Stomach smooth muscle (tissue), 2 donors: ENCODE measurements around the gene SPTBN1.

Experiments used
- H3K27ac ChIP-seq: one replicate; pipeline ENCODE4 v1.7.0; 2013; ENCODE audit warnings: mild to moderate bottlenecking, low read length, inconsistent platforms
- H3K27me3 ChIP-seq, 2 donors: one replicate each; pipeline ENCODE4 v1.7.0; 2013; ENCODE audit warnings: low read length in 2 of 2; ENCODE audit not compliant: insufficient read depth in 2 of 2, control insufficient read depth in 1 of 2
- H3K36me3 ChIP-seq, 2 donors: one replicate each; pipeline ENCODE4 v1.7.0; 2013; ENCODE audit warnings: low read length in 2 of 2; ENCODE audit not compliant: control insufficient read depth in 2 of 2, insufficient read depth in 2 of 2
- H3K4me1 ChIP-seq: one replicate; pipeline ENCODE4 v1.7.0; 2013; ENCODE audit warnings: low read length; ENCODE audit not compliant: control insufficient read depth, insufficient read depth
- H3K4me3 ChIP-seq, 2 donors: one replicate each; pipeline ENCODE4 v1.7.0; 2013; ENCODE audit warnings: low read length in 2 of 2
- H3K9ac ChIP-seq, 2 donors: one replicate each; pipeline ENCODE4 v1.7.0; 2013; ENCODE audit warnings: low read length in 2 of 2, mild to moderate bottlenecking in 1 of 2
- H3K9me3 ChIP-seq, 2 donors: one replicate each; pipeline ENCODE4 v1.7.0; 2013; ENCODE audit warnings: low read length in 2 of 2; ENCODE audit not compliant: control insufficient read depth in 2 of 2
- donor health status: healthy.
- donor health status: Pancreatic carcinoma.

The SPTBN1 gene

DNA sequence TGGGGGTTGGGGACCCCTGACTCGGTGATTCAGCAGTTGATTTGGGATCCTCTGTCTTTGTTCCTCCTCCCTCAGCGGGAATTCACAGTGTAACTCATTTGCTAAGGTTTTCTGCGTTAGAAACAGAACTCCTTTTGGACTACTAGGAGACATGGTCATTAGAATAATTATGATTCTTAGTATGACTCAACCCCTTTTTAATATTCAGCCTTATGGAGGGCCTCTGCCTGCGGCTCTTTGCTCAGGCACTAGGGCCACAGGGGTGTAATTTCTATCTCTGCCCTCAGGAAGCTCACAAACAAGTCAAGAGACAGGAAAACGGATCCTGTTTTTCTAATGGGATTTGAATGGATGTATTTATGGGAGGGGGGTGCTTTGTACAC, 117.4 kb downstream of the SPTBN1 start:
- Histone ChIP-seq H3K4me1 (peaks cover 65% of the 10 kb centered on the region), H3K9ac (no peak overlapping the region), H3K27me3 (no peaks in the 10 kb centered on the region), H3K4me3 (no peak overlapping the region), H3K9me3 (no peaks in the 10 kb centered on the region), H3K36me3 (no peaks in the 10 kb centered on the region), H3K27ac (no peak overlapping the region)

GRCh38 chr2:54574107-54574859, 118.2 kb downstream of the SPTBN1 start:
- H3K9me3 ChIP-seq: no peaks in the 10 kb centered on the region
- H3K9ac ChIP-seq: no peak overlapping the region
- no peaks in the 10 kb centered on the region for H3K36me3 ChIP-seq
- H3K4me3 ChIP-seq: no peak overlapping the region
- H3K27me3 ChIP-seq: no peaks in the 10 kb centered on the region
- no peak overlapping the region for H3K27ac ChIP-seq
- H3K4me1 ChIP-seq: peaks cover 69% of the 10 kb centered on the region

GRCh38 chr2:54574860-54575247, 118.7 kb downstream of the SPTBN1 start:
- no peaks in the 10 kb centered on the region for H3K27me3 ChIP-seq
- H3K36me3 ChIP-seq: no peaks in the 10 kb centered on the region
- H3K4me1 ChIP-seq: peaks cover 69% of the 10 kb centered on the region
- no peaks in the 10 kb centered on the region for H3K9me3 ChIP-seq
- no peak overlapping the region for H3K4me3 ChIP-seq
- no peak overlapping the region for H3K9ac ChIP-seq
- H3K27ac ChIP-seq: no peak overlapping the region

GRCh38 chr2:54575379-54575888, 119.3 kb downstream of the SPTBN1 start:
- Histone ChIP-seq H3K4me1 (peaks cover 65% of the 10 kb centered on the region), H3K27me3 (no peaks in the 10 kb centered on the region), H3K36me3 (no peaks in the 10 kb centered on the region), H3K4me3 (no peak overlapping the region), H3K27ac (no peak overlapping the region), H3K9ac (no peak overlapping the region), H3K9me3 (no peaks in the 10 kb centered on the region)

- no peak overlapping the region for H3K9ac ChIP-seq
Measured at GRCh38 chr2:54577035-54577434, 120.9 kb downstream of the SPTBN1 start.

DNA sequence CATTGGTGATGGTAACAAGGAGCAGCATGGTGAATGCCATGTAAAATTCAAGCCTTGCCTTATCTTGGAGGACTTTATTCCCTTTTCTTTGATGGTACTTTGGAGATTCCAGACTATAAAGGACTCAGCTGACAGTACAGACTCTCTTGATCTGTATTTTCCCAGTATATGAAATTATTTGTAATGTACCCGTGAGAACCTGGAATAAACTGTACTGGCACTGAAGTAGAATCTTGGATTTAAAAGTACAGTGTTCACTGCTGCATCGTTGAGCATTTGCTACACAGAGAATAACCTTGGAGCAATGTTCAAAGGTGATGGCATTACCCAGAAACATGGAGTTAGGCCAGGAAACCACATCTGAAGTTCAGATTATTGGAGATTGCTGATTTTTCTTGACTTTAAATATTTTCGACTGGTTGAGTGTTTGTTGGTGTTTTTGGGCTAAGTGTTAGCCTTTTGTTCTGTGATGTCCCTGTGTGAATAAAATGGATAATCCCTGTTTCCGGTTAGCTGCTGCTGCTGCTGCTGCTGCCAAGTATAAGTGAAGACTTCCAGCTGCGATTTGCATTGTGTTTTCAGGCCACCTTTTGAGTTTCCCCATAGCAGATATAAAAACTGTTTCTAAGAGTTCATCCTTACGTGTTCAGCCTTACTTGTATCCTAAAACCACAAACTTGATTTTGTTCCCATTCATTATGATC, 122.0 kb downstream of the SPTBN1 start:
- H3K9ac ChIP-seq: no peak overlapping the region
- H3K4me1 ChIP-seq: peaks cover 46% of the 10 kb centered on the region
- no peak overlapping the region for H3K4me3 ChIP-seq
- H3K27me3 ChIP-seq: no peaks in the 10 kb centered on the region
- H3K9me3 ChIP-seq: no peaks in the 10 kb centered on the region
- H3K27ac ChIP-seq: no peak overlapping the region
- no peaks in the 10 kb centered on the region for H3K36me3 ChIP-seq

More at GRCh38 chr2:54577035-54577434, 120.9 kb downstream of the SPTBN1 start:
- Histone ChIP-seq H3K27ac (no peak overlapping the region), H3K4me3 (no peak overlapping the region), H3K4me1 (peaks cover 57% of the 10 kb centered on the region), H3K36me3 (no peaks in the 10 kb centered on the region), H3K9me3 (no peaks in the 10 kb centered on the region), H3K27me3 (no peaks in the 10 kb centered on the region)

GRCh38 chr2:54578648-54579045, 122.5 kb downstream of the SPTBN1 start:
- Histone ChIP-seq H3K9ac (no peak overlapping the region), H3K9me3 (no peaks in the 10 kb centered on the region), H3K27me3 (no peaks in the 10 kb centered on the region), H3K4me3 (no peak overlapping the region), H3K27ac (no peak overlapping the region), H3K36me3 (no peaks in the 10 kb centered on the region), H3K4me1 (peaks cover 41% of the 10 kb centered on the region)

DNA sequence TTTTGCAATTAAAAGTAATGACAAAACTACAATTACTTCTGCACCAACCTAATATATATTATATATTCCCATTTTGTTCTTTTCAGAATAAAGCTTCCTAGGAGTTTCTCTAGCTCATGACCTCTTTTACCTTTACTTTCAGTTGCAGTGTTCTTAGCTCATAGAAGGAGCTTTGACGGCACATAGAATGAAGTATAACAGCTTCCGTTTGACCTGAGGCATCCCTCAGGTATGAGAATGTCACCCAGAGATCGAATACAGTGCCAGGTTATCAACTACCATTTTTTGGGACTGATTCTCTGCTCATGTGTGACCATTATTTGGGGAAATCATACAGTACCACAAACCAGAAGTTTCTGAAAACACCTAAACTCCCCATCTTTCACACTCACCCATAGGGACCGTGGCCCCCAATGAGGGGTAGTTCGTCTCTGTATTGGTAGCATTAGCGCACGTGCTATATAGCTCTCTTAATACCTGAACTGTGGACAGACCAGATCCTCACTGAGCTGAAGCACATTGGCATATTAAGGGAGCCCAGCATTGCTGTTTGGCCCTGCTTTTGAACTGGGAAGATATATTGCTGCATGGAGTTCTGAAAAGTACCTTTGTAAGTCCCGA, 123.0 kb downstream of the SPTBN1 start:
- Histone ChIP-seq H3K27ac (no peak overlapping the region), H3K4me1 (peaks cover 35% of the 10 kb centered on the region), H3K27me3 (no peaks in the 10 kb centered on the region), H3K36me3 (no peaks in the 10 kb centered on the region), H3K9ac (no peak overlapping the region), H3K9me3 (no peaks in the 10 kb centered on the region), H3K4me3 (no peak overlapping the region)

DNA sequence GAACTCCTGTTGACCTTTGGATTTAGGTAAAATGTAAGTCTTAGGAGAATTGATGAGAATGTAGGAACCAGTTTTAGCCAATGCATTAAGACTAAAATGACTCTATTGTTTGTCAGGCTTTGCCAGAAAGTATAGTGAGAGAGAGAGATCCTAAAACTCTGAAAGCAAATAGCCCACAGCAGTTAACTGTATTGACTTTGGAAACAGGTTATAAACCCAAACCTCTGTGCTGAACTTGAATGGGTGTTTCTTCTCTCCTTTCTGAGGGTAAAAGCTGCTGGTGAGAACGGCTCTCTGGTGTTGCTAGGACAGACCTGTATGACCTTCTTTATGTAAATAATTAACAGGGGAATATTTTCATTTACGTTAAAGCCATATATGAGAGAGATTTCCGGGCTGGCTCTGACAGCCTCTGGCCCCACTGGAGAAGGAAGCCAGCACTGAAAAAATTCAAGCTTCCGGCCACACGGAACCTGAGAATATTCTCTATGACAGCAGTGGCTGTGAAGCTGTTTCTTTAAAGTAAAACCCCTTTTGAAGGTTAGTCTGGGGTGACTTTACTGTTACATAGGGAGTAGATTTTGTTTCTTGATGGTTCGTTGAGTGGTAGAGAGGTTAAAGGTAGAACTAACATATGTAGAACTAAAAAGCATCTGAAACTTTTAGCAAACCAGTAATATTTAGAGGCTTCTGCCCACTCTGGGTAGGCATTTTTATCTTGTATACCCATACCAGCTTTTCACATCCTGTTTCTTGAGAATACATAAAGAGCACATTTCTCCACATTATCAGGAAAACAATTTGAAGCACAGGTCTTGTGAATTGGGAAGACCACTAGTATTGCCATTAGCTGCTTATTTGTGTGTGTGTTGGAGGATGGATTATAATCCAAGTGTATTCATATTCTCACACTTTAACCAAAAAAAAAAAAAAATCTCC, 123.8 kb downstream of the SPTBN1 start:
- no peaks in the 10 kb centered on the region for H3K27me3 ChIP-seq
- H3K9ac ChIP-seq: no peak overlapping the region
- H3K9me3 ChIP-seq: no peaks in the 10 kb centered on the region
- H3K27ac ChIP-seq: no peak overlapping the region
- no peaks in the 10 kb centered on the region for H3K36me3 ChIP-seq
- H3K4me3 ChIP-seq: no peak overlapping the region
- peaks cover 31% of the 10 kb centered on the region for H3K4me1 ChIP-seq

DNA sequence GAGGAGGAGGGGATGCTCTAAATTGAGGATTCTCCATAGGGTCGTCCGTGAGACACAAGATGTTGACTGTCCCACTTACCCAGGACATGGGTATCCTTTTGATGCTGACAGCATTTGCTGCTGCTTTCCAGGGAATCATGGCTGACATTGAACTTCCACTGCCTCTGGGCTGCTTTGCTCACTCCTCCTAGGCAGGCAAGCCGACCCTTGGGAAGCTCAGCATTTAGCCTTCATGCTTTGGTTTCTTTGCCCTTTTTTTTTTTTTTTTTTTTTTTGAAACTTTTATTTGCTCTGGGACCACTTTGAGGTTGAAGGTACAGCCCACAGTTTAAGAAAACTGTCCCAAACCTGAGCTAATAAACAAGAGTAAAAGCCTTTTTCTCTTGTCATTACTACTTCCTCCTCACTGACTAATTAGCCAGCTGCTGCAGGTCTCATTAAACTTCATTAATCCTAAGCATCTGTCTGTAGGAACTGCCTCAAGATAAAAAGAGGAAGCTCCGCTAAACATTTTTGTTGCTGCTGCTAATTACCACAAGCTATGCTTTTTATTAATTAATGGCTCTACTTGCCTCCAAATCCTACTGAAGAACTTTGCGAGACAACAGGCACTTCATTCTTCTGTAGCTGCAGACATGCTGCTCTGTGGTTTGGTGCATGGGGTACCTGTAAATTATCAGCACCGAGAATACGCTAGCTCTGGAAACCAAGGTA, 125.4 kb downstream of the SPTBN1 start:
- Histone ChIP-seq H3K4me3 (no peak overlapping the region), H3K36me3 (no peaks in the 10 kb centered on the region), H3K9me3 (no peaks in the 10 kb centered on the region), H3K27me3 (no peaks in the 10 kb centered on the region), H3K4me1 (peaks cover 28% of the 10 kb centered on the region), H3K27ac (no peak overlapping the region), H3K9ac (no peak overlapping the region)
